Gastroesophageal sphincter (tissue), 4 donors: Measurements from ENCODE around the gene OLFM4. TPM values are rescaled to one million over a fixed set of nuclear protein-coding genes. Genes with fewer than 3 reads are reported as not detected.

Experiments used
- ATAC-seq: fragments of 150-250 bp; one replicate; pipeline ENCODE4 v1.9.1; 2016; ENCODE audit warnings: mild to moderate bottlenecking, moderate library complexity
- H3K27ac ChIP-seq, 4 donors: fragments of 200-600 bp; sonication (generic) in 3 of 4; 1 replicate in 3 of 4; 2 replicates in 1 of 4; pipeline ENCODE4 v1.5.1; 2016 to 2019
- H3K27me3 ChIP-seq: fragments of 200-600 bp; sonication (generic); one replicate; pipeline ENCODE4 v1.5.1; 2019
- H3K36me3 ChIP-seq, 2 donors: fragments of 200-600 bp; sonication (generic); one replicate each; pipeline ENCODE4 v1.5.1; 2019; ENCODE audit warnings: control low read depth in 1 of 2
- H3K4me1 ChIP-seq, 3 donors: fragments of 200-600 bp; sonication (generic); 1 replicate in 2 of 3; 2 replicates in 1 of 3; pipeline ENCODE4 v1.5.1; 2016 to 2019; ENCODE audit warnings: control low read depth in 2 of 3
- H3K4me3 ChIP-seq, 2 donors: fragments of 200-600 bp; sonication (generic); one replicate each; pipeline ENCODE4 v1.5.1; 2019; ENCODE audit warnings: mild to moderate bottlenecking in 1 of 2, moderate library complexity in 1 of 2
- H3K9me3 ChIP-seq, 3 donors: fragments of 200-600 bp; sonication (generic); one replicate each; pipeline ENCODE4 v1.5.1; 2017 to 2019; ENCODE audit warnings: control low read depth in 2 of 3
- EP300 ChIP-seq: sonication (generic); formaldehyde crosslinking; IDR thresholded peaks from one replicate; pipeline ENCODE4 v1.6.1; 2017; ENCODE audit warnings: antibody characterized with exemption, mild to moderate bottlenecking
- POLR2A ChIP-seq, 2 donors: fragments of 450-650 bp; IDR thresholded peaks; one replicate each; pipeline ENCODE4 v1.6.1; 2017; ENCODE audit warnings: antibody characterized with exemption in 2 of 2, mild to moderate bottlenecking in 2 of 2, moderate library complexity in 1 of 2
- POLR2AphosphoS5 ChIP-seq: sonication (generic); formaldehyde crosslinking; IDR thresholded peaks from one replicate; pipeline ENCODE4 v1.6.1; 2017; ENCODE audit warnings: antibody characterized with exemption
- WGBS, 2 donors: methylation state at CpG; one replicate each; pipeline ENCODE4 v1.1.5; 2018; ENCODE audit warnings: low coverage in 1 of 2; 5-methylcytosine and 5-hydroxymethylcytosine counted together
- total RNA-seq, 4 donors: library from RNA; depleted of rRNA; stranded (reverse); fragments of >200 nt; gene quantifications; one replicate each; pipeline ENCODE4 v1.1.0, GENCODE V29; 2016
- TF ChIP-seq, protein P1 (sequence below), 4 experiments: fragments of 200-600 bp in 2 of 4; fragments of 450-650 bp in 2 of 4; sonication (generic) in 1 of 4; IDR thresholded peaks; one replicate each; pipeline ENCODE4 v1.5.1; 2017 to 2019; ENCODE audit warnings: antibody characterized with exemption in 4 of 4, mild to moderate bottlenecking in 2 of 4, moderate library complexity in 2 of 4

The OLFM4 gene
- total RNA-seq, 4 donors from 2014 or later: 0.13 to 0.82 TPM; not detected in 2

DNA sequence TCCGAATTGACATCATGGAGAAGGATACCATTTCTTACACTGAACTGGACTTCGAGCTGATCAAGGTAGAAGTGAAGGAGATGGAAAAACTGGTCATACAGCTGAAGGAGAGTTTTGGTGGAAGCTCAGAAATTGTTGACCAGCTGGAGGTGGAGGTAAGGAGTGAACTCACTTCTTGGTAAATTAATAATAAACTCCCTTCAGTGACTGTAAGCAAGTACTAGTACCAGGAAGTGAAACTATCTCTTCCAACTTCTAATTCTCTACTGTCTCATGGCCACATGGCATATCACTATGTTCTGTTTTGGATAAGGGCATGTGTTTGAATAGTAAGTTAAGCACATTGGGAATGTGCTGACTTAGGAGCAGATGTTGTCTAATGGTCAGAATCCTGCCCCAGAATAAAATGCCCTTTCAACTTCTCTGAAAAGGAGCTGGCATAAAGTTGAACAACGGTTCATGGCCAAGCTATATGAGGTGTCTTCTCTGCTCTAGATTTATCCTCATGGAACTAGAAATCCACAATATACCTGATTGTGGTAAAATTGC lies 13.4 kb downstream of the OLFM4 start:
- no peaks in the 10 kb centered on the region for H3K36me3 ChIP-seq
- no peaks in the 10 kb centered on the region for H3K9me3 ChIP-seq
- 76 to 87% methylated on average over 3 of the region's 3 CpGs for WGBS, 2 donors
- H3K27ac ChIP-seq: no peak overlapping the region
- peaks cover 0 to 12% (median 0%) of the 10 kb centered on the region in 3 donors for H3K4me1 ChIP-seq
- TF ChIP-seq, protein P1, sequence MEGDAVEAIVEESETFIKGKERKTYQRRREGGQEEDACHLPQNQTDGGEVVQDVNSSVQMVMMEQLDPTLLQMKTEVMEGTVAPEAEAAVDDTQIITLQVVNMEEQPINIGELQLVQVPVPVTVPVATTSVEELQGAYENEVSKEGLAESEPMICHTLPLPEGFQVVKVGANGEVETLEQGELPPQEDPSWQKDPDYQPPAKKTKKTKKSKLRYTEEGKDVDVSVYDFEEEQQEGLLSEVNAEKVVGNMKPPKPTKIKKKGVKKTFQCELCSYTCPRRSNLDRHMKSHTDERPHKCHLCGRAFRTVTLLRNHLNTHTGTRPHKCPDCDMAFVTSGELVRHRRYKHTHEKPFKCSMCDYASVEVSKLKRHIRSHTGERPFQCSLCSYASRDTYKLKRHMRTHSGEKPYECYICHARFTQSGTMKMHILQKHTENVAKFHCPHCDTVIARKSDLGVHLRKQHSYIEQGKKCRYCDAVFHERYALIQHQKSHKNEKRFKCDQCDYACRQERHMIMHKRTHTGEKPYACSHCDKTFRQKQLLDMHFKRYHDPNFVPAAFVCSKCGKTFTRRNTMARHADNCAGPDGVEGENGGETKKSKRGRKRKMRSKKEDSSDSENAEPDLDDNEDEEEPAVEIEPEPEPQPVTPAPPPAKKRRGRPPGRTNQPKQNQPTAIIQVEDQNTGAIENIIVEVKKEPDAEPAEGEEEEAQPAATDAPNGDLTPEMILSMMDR (IDR thresholded peaks at IDR 0.05): no peak
- H3K4me3 ChIP-seq: no peak overlapping the region
- ATAC-seq: no peak
- no peaks in the 10 kb centered on the region for H3K27me3 ChIP-seq

DNA sequence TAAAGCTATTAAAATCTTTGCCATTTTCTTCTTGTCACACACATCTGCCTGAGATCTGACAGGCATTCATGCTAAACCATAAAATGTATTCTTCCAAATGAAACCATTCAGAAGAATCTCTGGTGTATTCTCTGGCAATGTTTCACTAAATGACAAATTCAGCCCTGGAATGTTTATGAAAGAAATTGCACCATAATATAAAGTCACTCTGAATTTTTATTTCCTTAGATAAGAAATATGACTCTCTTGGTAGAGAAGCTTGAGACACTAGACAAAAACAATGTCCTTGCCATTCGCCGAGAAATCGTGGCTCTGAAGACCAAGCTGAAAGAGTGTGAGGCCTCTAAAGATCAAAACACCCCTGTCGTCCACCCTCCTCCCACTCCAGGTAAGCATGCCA lies 14.3 kb downstream of the OLFM4 start:
- H3K27me3 ChIP-seq: no peaks in the 10 kb centered on the region
- TF ChIP-seq, protein P1 (IDR thresholded peaks at IDR 0.05): no peak
- TF ChIP-seq POLR2AphosphoS5 (no peak), POLR2A (IDR thresholded peaks at IDR 0.05) (no peak), EP300 (no peak)
- H3K9me3 ChIP-seq: no peaks in the 10 kb centered on the region
- WGBS, 2 donors: 38 to 53% methylated on average over 4 of the region's 4 CpGs
- ATAC-seq: no peak
- H3K4me1 ChIP-seq: peaks cover 0 to 12% (median 0%) of the 10 kb centered on the region in 3 donors
- H3K36me3 ChIP-seq: no peaks in the 10 kb centered on the region
- H3K4me3 ChIP-seq: no peak overlapping the region
- no peak overlapping the region for H3K27ac ChIP-seq

DNA sequence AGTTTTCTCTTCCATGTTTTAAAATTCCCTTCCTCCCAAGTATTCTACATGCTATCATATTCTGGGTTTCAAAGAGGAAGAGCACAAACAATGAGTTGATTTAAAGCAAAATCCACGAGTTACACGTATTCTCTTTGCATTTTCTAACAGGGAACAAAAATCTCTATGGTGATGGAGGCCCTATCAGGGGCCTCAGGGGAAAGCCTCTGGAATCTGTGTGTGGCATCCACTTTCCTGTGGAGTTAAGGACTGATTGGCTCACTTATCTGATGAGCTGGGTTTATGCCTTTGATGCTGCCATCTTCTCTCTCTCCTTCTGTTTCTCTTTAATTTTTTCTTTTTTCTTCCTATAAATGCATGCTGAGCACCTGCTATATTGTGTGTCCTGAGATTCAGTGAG lies 14.8 kb downstream of the OLFM4 start:
- H3K27me3 ChIP-seq: no peaks in the 10 kb centered on the region
- no peaks in the 10 kb centered on the region for H3K9me3 ChIP-seq
- TF ChIP-seq POLR2AphosphoS5: no peak
- TF ChIP-seq POLR2A (IDR thresholded peaks at IDR 0.05): no peak
- TF ChIP-seq, protein P1 (IDR thresholded peaks at IDR 0.05): no peak
- no peak for TF ChIP-seq EP300
- ATAC-seq: no peak
- no peaks in the 10 kb centered on the region for H3K36me3 ChIP-seq
- no peak overlapping the region for H3K27ac ChIP-seq
- H3K4me3 ChIP-seq: no peak overlapping the region
- H3K4me1 ChIP-seq: peaks cover 0 to 12% (median 0%) of the 10 kb centered on the region in 3 donors
- WGBS, 2 donors: 56 to 72% methylated on average over 2 of the region's 2 CpGs

DNA sequence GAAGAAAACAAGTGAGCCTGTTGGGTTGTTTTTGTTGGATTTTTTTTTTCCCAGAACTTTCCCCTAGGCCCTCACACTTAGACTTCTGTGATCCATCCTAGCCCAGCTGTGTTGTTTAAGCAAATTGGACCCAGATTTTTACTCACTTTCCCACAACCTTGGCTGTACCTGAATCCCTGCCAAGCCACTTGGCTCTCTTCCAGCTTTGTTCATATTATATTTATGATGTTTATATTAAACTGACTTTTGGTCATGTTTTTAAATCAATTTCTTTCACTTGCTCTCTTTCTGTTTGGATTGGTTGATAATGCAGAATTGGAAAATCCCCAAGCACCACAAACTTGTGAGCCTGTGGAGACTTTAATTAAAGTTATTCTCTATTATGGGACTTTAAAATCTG lies 16.6 kb downstream of the OLFM4 start:
- H3K27ac ChIP-seq: no peak overlapping the region
- TF ChIP-seq, protein P1 (IDR thresholded peaks at IDR 0.05): no peak
- no peak for TF ChIP-seq EP300
- no peak for TF ChIP-seq POLR2A (IDR thresholded peaks at IDR 0.05)
- no peak for TF ChIP-seq POLR2AphosphoS5
- H3K36me3 ChIP-seq: no peaks in the 10 kb centered on the region
- ATAC-seq: no peak
- no peaks in the 10 kb centered on the region for H3K27me3 ChIP-seq
- no peak overlapping the region for H3K4me3 ChIP-seq
- H3K9me3 ChIP-seq: no peaks in the 10 kb centered on the region
- H3K4me1 ChIP-seq: peaks cover 0 to 12% (median 0%) of the 10 kb centered on the region in 3 donors

DNA sequence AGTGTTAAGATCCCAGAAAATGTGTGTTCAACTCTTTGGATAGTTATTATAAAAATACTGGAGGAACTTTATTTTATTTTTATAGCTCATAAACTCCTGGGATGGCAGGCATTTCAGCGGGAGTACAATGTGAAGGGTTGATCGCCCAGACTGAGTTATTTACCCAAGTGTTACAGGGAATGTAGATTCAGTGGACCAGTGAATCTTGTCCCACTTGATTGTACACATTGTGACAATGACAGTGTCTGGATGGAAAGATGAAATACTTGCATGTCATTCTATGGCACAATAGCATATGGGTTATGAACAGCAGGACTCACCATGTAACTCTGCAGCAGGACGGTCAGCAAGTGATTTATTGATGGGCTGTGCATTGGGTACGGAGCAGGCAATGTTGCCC lies 20.3 kb downstream of the OLFM4 start:
- ATAC-seq: no peak
- TF ChIP-seq POLR2A (IDR thresholded peaks at IDR 0.05) (no peak), EP300 (no peak), POLR2AphosphoS5 (no peak)
- Histone ChIP-seq H3K27ac (no peak overlapping the region), H3K4me1 (peaks cover 0 to 12% (median 0%) of the 10 kb centered on the region in 3 donors), H3K36me3 (no peaks in the 10 kb centered on the region), H3K4me3 (no peak overlapping the region), H3K27me3 (no peaks in the 10 kb centered on the region), H3K9me3 (no peaks in the 10 kb centered on the region)
- WGBS, 2 donors: 94 to 100% methylated on average over 3 to 4 of the region's 4 CpGs
